B cell (primary cell): ENCODE measurements around the gene JRKL. TPM values are rescaled to one million over a fixed set of nuclear protein-coding genes. Genes with fewer than 3 reads are reported as not detected.

ENCODE experiments used
- ATAC-seq: fragments of 200-7000 bp; cut with Tn5 transposase; one replicate; pipeline ENCODE4 v1.10.0; 2021; ENCODE audit warnings: low read depth, mild to moderate bottlenecking, moderate number of reproducible peaks, moderate library complexity
- CTCF ChIA-PET: fragments of 350-600 bp; sonication (Branson Sonifier 250); formaldehyde crosslinking; loops from one replicate; lab custom pipeline; 2021; ENCODE audit warnings: antibody characterized with exemption, inconsistent platforms; lab: Charles Lee
- POLR2A ChIA-PET: fragments of 350-600 bp; sonication (Branson Sonifier 250); formaldehyde crosslinking; loops from one replicate; lab custom pipeline; 2021; ENCODE audit warnings: antibody characterized with exemption; lab: Charles Lee
- DNase-seq: peaks from one replicate; pipeline ENCODE4 v3.0.0; 2013
- H2AFZ ChIP-seq: 2 replicates; pipeline ENCODE4 v1.6.1; 2012; ENCODE audit warnings: mild to moderate bottlenecking, low read depth, low read length; ENCODE audit not compliant: insufficient read depth, poor library complexity, severe bottlenecking
- H3K27ac ChIP-seq, 2 donors: 1 replicate in 1 of 2; 2 replicates in 1 of 2; pipeline ENCODE4 v1.5.1; 2012 to 2013; ENCODE audit warnings: low read length in 2 of 2, mild to moderate bottlenecking in 2 of 2, moderate library complexity in 1 of 2
- H3K27me3 ChIP-seq, 4 experiments: fragments of 200-600 bp in 1 of 4; sonication (generic) in 1 of 4; replicated peaks in 1 of 4; 1 replicate in 2 of 4; 2 replicates in 2 of 4; pipeline versions ENCODE4 v1.6.1 to v1.7.0; 2013 to 2016; ENCODE audit warnings: low read length in 3 of 4, mild to moderate bottlenecking in 2 of 4, mixed read lengths in 1 of 4, moderate library complexity in 1 of 4; ENCODE audit not compliant: insufficient read depth in 4 of 4, control insufficient read depth in 3 of 4; ENCODE audit errors: control extremely low read depth in 1 of 4
- H3K36me3 ChIP-seq, 2 experiments: replicated peaks in 1 of 2; 1 replicate in 1 of 2; 2 replicates in 1 of 2; pipeline versions ENCODE4 v1.6.1 to v1.7.1; 2013; ENCODE audit warnings: low read length in 1 of 2; ENCODE audit not compliant: insufficient read depth in 2 of 2, control insufficient read depth in 1 of 2; ENCODE audit errors: control extremely low read depth in 1 of 2, extremely low read depth in 1 of 2
- H3K4me1 ChIP-seq, 2 donors: fragments of 200-600 bp in 1 of 2; sonication (generic) in 1 of 2; 1 replicate in 1 of 2; 2 replicates in 1 of 2; pipeline versions ENCODE4 v1.5.1 to v1.6.1; 2013 to 2017; ENCODE audit warnings: low read length in 2 of 2; ENCODE audit not compliant: control insufficient read depth in 2 of 2, insufficient read depth in 2 of 2
- H3K4me2 ChIP-seq: replicated peaks from 2 replicates; pipeline ENCODE3; 2012; ENCODE audit warnings: mild to moderate bottlenecking, low read depth, low read length; ENCODE audit not compliant: poor library complexity, severe bottlenecking
- H3K4me3 ChIP-seq, 5 experiments: fragments of 200-600 bp in 1 of 5; sonication (generic) in 1 of 5; 1 replicate in 3 of 5; 2 replicates in 2 of 5; pipeline versions ENCODE4 v1.5.1 to v1.7.0; 2011 to 2016; ENCODE audit warnings: low read length in 4 of 5, mild to moderate bottlenecking in 4 of 5, low read depth in 2 of 5, control low read depth in 1 of 5, moderate library complexity in 1 of 5; ENCODE audit not compliant: insufficient read depth in 1 of 5; ENCODE audit errors: control extremely low read depth in 1 of 5, extremely low read depth in 1 of 5
- H3K79me2 ChIP-seq: fragments of 200-600 bp; sonication (generic); one replicate; pipeline ENCODE4 v1.6.0; 2016; ENCODE audit warnings: low read length; ENCODE audit not compliant: control insufficient read depth, insufficient read depth
- H3K9ac ChIP-seq: fragments of 200-600 bp; sonication (generic); 2 replicates; pipeline ENCODE4 v1.6.1; 2017; ENCODE audit warnings: mild to moderate bottlenecking, low read length, moderate library complexity
- H3K9me3 ChIP-seq, 3 donors: one replicate each; pipeline versions ENCODE4 v1.6.1 to v1.7.1; 2013; ENCODE audit warnings: low read length in 2 of 3; ENCODE audit not compliant: control insufficient read depth in 2 of 3, insufficient read depth in 1 of 3; ENCODE audit errors: control extremely low read depth in 1 of 3
- H4K20me1 ChIP-seq: 2 replicates; pipeline ENCODE4 v1.6.0; 2012; ENCODE audit warnings: mild to moderate bottlenecking, low read length; ENCODE audit not compliant: insufficient read depth, control insufficient read depth, poor library complexity, severe bottlenecking
- H3K27ac Mint-ChIP-seq: one replicate; pipeline ENCODE4 v1.8.0; 2021; ENCODE audit warnings: mixed read lengths
- H3K27me3 Mint-ChIP-seq: one replicate; pipeline ENCODE4 v1.8.0; 2021; ENCODE audit warnings: mixed read lengths
- H3K4me1 Mint-ChIP-seq: one replicate; pipeline ENCODE4 v1.8.0; 2021; ENCODE audit warnings: mixed read lengths
- H3K4me3 Mint-ChIP-seq: one replicate; pipeline ENCODE4 v1.8.0; 2021; ENCODE audit warnings: mixed read lengths
- H3K9me3 Mint-ChIP-seq: one replicate; pipeline ENCODE4 v1.8.0; 2022; ENCODE audit warnings: mixed read lengths; ENCODE audit not compliant: insufficient read depth
- CTCF ChIP-seq: fragments of 200-600 bp; IDR thresholded peaks from one replicate; pipeline ENCODE4 v1.8.0; 2022; ENCODE audit warnings: antibody characterized with exemption, mild to moderate bottlenecking
- EZH2 ChIP-seq: IDR thresholded peaks from 2 replicates; pipeline ENCODE4 v1.6.1; 2012; ENCODE audit warnings: borderline replicate concordance, low read depth, mild to moderate bottlenecking, moderate library complexity, low read length; ENCODE audit not compliant: insufficient read depth, poor library complexity, severe bottlenecking
- WGBS: methylation state at CpG from one replicate; pipeline ENCODE4 v1.1.5; 2013; ENCODE audit warnings: missing lambda C conversion rate; ENCODE audit not compliant: insufficient coverage; 5-methylcytosine and 5-hydroxymethylcytosine counted together
- intact Hi-C: fragments of 100-400 bp; cut with micrococcal nuclease; formaldehyde crosslinking; loops from one replicate; pipeline ENCODE4 v1.10.0; 2022
- polyA plus RNA-seq: library from polyadenylated mRNA; depleted of rRNA; stranded (reverse); fragments of >200 nt; gene quantifications from 2 replicates; pipeline ENCODE4 v1.2.3, GENCODE V29; 2012
- total RNA-seq, 2 donors: library from RNA; stranded (reverse); fragments of 120-200 nt in 1 of 2; gene quantifications; 1 replicate in 1 of 2; 2 replicates in 1 of 2; pipeline versions ENCODE4 v1.2.3 to v1.2.4, GENCODE V29; 2013 to 2022

The JRKL gene
- total and polyA plus RNA-seq, 2 donors (not counting 1 experiment from before 2014, with no cell fraction given), result 2.1 to 12.9 TPM

GRCh38 chr11:96366024-96366423 is 23.8 kb upstream of the JRKL start:
- H3K27ac Mint-ChIP-seq, result no peak overlapping the region
- no peaks in the 10 kb centered on the region for H3K27me3 Mint-ChIP-seq
- Histone ChIP-seq H3K9me3 (peaks cover 0 to 7% (median 0%) of the 10 kb centered on the region in 3 donors), H3K79me2 (no peaks in the 10 kb centered on the region), H4K20me1 (no peaks in the 10 kb centered on the region), H3K27me3 (no peaks in the 10 kb centered on the region), H3K4me2 (no peak overlapping the region), H2AFZ (no peak overlapping the region), H3K9ac (no peak overlapping the region), H3K36me3 (peaks cover 20 to 21% of the 10 kb centered on the region in 2 experiments), H3K4me1 (peaks cover 10% of the 10 kb centered on the region in 2 donors), H3K27ac (no peak overlapping the region), H3K4me3 (no peak overlapping the region)
- DNase-seq, result no peak
- no peak overlapping the region for H3K4me3 Mint-ChIP-seq
- TF ChIP-seq EZH2 (no peak), CTCF (no peak)
- WGBS, result no CpG with 5 or more reads among the region's 1 CpG
- ChIA-PET CTCF (interaction anchor here (0.8 to 1.4 kb wide), 2 partner anchors 23 to 311 kb away, joined by 3 to 8 read pairs; partner anchors contain the start of gene MAML2), POLR2A (no interaction called here)
- H3K9me3 Mint-ChIP-seq, result peaks cover 4% of the 10 kb centered on the region
- peaks cover 8% of the 10 kb centered on the region for H3K4me1 Mint-ChIP-seq
- intact Hi-C loops, result no loop called here
- no peak for ATAC-seq

GRCh38 chr11:96367342-96367741 is 22.5 kb upstream of the JRKL start:
- H3K9ac ChIP-seq, result peak overlapping the region; percentile 2
- no peak overlapping the region for H3K27ac Mint-ChIP-seq
- H3K4me1 Mint-ChIP-seq, result peaks cover 8% of the 10 kb centered on the region
- POLR2A ChIA-PET, result no interaction called here
- peaks cover 0 to 7% (median 0%) of the 10 kb centered on the region in 3 donors for H3K9me3 ChIP-seq
- H2AFZ ChIP-seq, result no peak overlapping the region
- H3K4me3 ChIP-seq, result no peak overlapping the region
- no peak for TF ChIP-seq CTCF
- TF ChIP-seq EZH2, result no peak
- H3K4me2 ChIP-seq, result peak overlapping the region; percentile 16
- peak; percentile 27 for DNase-seq
- ATAC-seq, result no peak
- peaks cover 20 to 22% of the 10 kb centered on the region in 2 experiments for H3K36me3 ChIP-seq
- H3K79me2 ChIP-seq, result no peaks in the 10 kb centered on the region
- no peaks in the 10 kb centered on the region for H3K27me3 ChIP-seq
- peaks cover 10% of the 10 kb centered on the region in 2 donors for H3K4me1 ChIP-seq
- no peaks in the 10 kb centered on the region for H4K20me1 ChIP-seq
- no peaks in the 10 kb centered on the region for H3K27me3 Mint-ChIP-seq
- WGBS, result no CpG with 5 or more reads among the region's 2 CpGs
- no peak overlapping the region for H3K27ac ChIP-seq
- peaks cover 4% of the 10 kb centered on the region for H3K9me3 Mint-ChIP-seq
- peak overlapping the region; percentile 13 for H3K4me3 Mint-ChIP-seq
- intact Hi-C loops, result no loop called here
- CTCF ChIA-PET, result no interaction called here
